Activated T-helper 1 cell treated with Interleukin-2 at 50 U/mL for 16 hours (primary cell): ENCODE data around the gene DUSP21.
"Not testable (repeated sequence)": the region's sequence is repeated elsewhere in the genome, so short reads cannot be mapped to it uniquely, and the experiment has no call there.

Experiments
- DNase-seq: peaks from one replicate; pipeline ENCODE4 v3.0.0-alpha.2; 2020; ENCODE audit warnings: low read depth

Gene DUSP21

DNA sequence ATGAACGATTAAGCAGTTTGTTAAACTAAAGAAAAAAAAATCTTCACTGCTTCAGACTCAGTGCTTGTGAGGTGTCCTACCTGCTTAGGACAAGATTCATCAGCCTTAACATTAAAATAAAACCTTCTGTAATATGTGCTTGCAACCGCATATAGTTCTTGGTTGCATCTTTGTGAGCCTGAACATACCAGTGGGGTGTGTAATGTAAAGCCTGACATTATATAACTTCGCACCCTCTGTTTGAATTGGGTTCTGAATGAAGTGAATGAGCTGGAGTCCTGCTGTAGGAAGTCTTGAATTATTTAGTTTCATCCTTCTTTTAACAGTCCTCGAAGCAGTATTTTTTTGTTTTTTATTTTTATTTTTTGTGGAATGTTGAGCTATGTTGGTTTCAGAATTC is 32.3 kb downstream of the DUSP21 start:
- no peak for DNase-seq

DNA sequence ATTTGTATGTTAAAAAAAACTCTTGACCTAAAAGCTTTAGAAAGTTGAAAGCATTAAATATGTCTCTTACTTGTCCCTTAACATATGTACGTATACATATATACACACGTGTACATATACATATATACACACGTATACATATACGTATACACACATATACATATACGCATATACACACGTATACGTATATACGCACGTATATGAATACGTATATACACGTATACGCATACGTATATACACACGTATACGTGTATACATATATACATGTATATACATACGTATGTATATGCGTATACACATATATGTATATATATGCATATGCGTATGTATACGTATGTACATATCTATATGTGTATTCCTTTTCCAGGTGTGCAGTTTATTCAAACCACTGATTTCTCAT is 32.9 kb downstream of the DUSP21 start:
- no peak for DNase-seq

DNA sequence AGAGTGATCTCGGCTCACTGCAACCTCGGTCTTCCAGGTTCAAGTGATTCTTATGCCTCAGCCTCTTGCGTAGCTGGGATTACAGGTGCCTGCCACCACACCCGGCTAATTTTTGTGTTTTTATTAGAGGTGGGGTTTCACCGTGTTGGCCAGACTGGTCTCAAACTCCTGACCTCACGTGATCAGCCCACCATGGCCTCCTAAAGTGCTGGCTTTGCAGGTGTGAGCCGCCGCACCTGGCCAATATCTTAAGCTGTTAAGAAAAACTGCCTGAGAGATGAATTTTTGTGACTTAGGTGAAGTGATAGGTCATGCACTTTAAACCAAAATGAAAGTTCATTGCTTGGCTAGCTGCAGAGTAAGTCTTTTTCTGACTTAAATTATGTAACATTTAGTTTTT is 35.0 kb downstream of the DUSP21 start:
- DNase-seq: no peak

DNA sequence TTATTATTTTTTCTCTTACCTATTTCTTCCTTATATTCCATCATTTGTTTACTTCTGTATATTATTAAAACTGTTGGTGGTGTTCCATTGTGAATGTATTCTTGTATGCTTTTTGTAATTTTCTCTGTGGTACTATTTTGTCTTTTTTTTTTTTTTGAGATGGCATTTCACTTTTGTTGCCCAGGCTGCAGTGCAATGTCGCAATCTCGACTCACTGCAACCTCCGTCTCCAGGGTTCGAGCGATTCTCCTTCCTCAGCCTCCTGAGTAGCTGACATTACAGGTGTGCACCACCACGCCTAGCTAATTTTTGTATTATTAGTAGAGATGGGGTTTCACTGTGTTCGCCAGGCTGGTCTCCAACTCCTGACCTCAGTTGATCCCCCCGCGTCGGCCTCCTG is 37.7 kb downstream of the DUSP21 start:
- DNase-seq: no peak

DNA sequence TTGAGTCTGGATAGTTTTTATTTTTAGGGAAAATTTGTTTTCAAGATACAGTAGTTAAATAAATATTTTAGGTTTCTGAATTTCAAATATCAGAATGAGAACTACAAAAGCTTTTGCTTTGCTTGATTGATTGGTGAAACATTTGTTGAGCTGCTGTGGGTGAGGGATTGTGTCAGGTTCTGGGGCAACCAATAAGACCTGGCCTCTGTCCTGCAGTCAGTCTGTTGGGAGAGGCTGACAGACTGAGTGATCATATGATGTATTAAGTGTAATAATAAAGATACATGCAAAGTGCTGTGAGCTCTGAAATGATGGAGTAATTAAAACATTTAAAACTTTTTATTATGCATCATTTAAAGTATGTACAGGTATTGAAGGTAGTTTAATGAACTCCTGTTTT is 38.8 kb downstream of the DUSP21 start:
- no peak for DNase-seq

DNA sequence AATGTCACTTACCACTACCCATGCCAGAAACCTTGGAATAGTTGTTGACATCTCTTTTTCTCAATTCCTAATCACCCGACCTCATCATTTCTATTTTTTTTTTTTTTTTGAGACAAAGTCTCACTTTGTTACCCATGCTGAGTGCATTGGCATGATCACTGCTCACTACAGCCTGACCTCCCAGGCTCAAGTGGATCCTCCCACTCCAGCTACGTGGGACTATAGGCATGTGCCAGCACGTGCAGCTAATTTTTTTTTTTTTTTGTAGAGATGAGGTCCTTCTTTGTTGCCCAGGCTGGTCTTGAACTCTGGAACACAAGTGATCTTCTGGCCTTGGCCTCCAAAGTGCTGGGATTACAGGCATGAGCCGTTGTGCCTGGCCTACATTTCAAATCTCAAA is 41.1 kb downstream of the DUSP21 start:
- no peak for DNase-seq

DNA sequence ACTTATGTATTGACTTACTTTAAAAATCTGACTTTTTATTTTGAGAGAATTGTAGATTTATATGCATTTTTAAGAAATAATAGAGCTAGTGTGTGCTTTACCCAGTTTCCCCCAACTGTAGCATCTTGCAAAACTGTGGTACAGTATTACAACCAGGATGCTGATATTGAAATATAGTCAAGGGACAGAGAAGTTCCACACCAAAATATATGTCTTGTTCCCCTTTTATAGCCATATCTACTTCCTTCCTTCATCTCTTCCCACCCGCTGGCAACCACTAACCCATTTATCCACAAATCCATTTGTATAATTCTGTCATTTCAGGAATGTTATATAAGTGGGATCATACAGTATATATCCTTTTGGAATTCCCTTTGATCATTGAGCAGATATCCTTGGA is 46.0 kb downstream of the DUSP21 start:
- no peak for DNase-seq

DNA sequence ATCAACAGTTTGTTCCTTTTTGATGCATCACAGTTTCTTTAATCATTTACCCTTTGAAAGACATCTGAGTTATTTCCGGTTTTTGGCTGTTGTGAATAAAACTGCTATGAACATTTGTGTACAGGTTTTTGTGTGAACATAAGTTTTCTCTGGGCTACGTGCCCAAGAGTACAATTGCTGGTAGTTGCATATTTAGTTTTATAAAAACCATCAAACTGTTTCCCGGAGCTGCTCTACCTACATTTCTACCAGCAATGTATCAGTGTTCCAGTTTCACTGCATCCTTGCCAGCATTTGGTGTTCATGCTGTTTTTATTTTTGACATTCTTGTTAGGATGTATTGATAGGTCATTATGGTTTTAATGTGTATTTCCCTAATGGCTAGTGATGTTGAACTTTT is 46.4 kb downstream of the DUSP21 start:
- no peak for DNase-seq

DNA sequence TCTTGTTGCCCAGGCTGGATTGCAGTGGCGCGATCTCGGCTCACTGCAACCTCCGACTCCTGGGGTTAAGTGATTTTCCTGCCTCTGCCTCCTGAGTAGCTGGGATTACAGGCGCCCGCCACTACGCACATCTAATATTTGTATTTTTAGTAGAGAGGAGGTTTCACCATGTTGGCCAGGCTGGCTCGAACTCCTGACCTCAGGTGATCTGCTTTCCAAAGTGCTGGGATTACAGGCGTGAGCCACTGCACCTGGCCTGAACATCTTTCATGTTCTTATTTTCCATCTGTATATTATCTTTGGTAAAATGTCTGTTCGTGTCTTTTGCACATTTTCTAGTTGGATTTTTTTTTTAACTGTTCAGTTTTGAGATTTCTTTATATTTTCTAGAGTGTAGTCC is 46.9 kb downstream of the DUSP21 start:
- not testable (repeated sequence) for DNase-seq

DNA sequence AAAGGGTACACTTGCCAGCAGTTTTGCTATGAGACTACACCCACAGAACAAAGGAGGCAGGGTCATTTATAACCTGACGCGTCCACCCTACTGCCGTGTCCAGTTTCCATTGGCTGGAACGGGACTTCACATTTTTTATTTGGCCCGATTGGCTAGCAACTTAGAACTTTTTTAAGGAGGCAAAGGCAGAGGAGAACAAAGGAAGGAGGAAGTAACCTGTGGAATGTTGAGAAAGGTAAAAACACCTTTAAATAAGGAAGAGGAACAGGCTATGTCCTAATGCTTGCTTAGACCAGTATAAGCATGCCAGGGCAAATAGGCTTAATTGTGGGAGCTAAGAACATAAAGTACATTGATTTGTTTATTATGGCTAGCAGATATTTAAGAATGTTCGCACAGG is 47.8 kb downstream of the DUSP21 start:
- DNase-seq: no peak
